H1 (cell line): ENCODE results near the gene KIF4A. TPM values are rescaled to one million over a fixed set of nuclear protein-coding genes. Genes with fewer than 3 reads are reported as not detected.

Source experiments
- CBX8 ChIP-seq: fragments of 300-800, 300-1000 bp; sonication (generic); IDR thresholded peaks from 2 replicates; pipeline ENCODE4 v1.7.1; 2016; ENCODE audit warnings: low read depth, low read length, borderline replicate concordance
- CREB1 ChIP-seq: IDR thresholded peaks from 2 replicates; pipeline ENCODE4 v1.6.1; 2012; ENCODE audit warnings: inconsistent platforms
- polyA plus RNA-seq, 7 experiments: library from polyadenylated mRNA; depleted of rRNA in 3 of 7; stranded (reverse) in 5 of 7; unstranded in 2 of 7; fragments of >200 nt in 5 of 7; fragments of 200-250 nt in 2 of 7; gene quantifications; 1 replicate in 5 of 7; 2 replicates in 1 of 7; 4 replicates in 1 of 7; pipeline versions ENCODE4 v1.2.1 to v1.2.3, GENCODE V29; 2011 to 2013; ENCODE audit warnings: missing spikeins in 2 of 7, mixed read lengths in 2 of 7
- total RNA-seq: library from RNA; stranded (reverse); fragmentation: NEBNext Ultra II Directional; extraction: Animal tissue kit (Norgen Biotek cat#: 25700); gene quantifications from 2 replicates; pipeline ENCODE4 v1.2.1, GENCODE V29; 2021

The KIF4A gene
- total and polyA plus RNA-seq, 2 of the 8 experiments (the other 6 are each of a cell fraction or from before 2014, with no cell fraction given), result 10.9 to 35.7 TPM

DNA sequence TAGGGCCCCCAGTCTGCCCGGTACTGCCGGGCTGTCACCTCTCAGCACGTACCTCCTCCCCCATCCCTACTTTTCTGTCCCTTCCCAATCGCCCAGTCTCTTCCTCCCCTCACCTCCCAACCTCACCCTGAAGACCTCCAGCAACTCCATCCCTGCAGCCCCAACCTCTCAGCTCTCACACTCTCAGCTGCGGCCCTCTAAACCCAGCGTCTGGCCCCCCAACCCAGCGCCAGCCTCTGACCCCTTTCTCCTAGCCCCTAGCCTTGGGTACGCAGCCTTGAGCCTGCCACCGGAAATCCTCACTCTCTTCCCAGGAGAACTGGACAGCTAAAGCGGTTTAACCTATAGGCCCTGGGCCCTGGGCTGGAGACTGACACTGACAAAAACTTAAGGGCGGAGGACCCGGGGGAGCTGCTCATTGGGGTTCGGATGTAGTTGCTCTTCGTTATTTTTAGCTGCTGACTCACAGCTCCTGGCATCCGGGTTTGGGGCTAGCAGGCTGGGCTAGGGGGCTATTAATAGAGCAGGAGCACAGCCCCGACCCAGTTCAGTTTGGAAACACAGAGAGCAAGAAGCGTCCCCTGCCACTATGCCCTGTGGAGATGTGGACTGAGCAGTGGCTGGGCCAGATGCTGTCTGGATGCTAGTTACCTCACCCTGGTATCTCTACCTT lies 145.1 kb downstream of the KIF4A start (continued):
- TF ChIP-seq CREB1 (no peak), CBX8 (no peak)
